Measurements from ENCODE around the gene ALPK3.

GRCh38 chr15:84855136-84855535 is 38.0 kb downstream of the ALPK3 start:
- TF ChIP-seq CTCF (conservative IDR thresholded peaks at IDR 0.05), result no peak
- TF ChIP-seq ZFX (IDR thresholded peaks at IDR 0.05), result 0 out of 2 replicates have a peak, but pooled peaks have one; percentile 26

Measured in C4-2B (cell line).